GM12878 (cell line): Measurements from ENCODE around the gene OVCA2. TPM values are rescaled to one million over a fixed set of nuclear protein-coding genes. Genes with fewer than 3 reads are reported as not detected.

Experiments used
- BHLHE40 ChIP-seq, 2 experiments: fragments of 450-650 bp in 1 of 2; IDR thresholded peaks; 2 replicates each; pipeline ENCODE4 v1.6.1; 2011 to 2017; ENCODE audit warnings: low read depth in 2 of 2, borderline replicate concordance in 1 of 2, improper control_type of control experiment in 1 of 2, low read length in 1 of 2, mild to moderate bottlenecking in 1 of 2
- EP300 ChIP-seq, 2 experiments: fragments of 150-350 bp in 1 of 2; IDR thresholded peaks; 2 replicates each; pipeline ENCODE4 v1.6.1; 2011 to 2012; ENCODE audit warnings: low read depth in 2 of 2, low read length in 2 of 2, borderline replicate concordance in 1 of 2, improper control_type of control experiment in 1 of 2, inconsistent platforms in 1 of 2; ENCODE audit not compliant: control insufficient read depth in 1 of 2
- FOXK2 ChIP-seq: fragments of 450-650 bp; IDR thresholded peaks from 2 replicates; pipeline ENCODE4 v1.6.1; 2017; ENCODE audit warnings: mild to moderate bottlenecking, moderate library complexity
- HDGF ChIP-seq: fragments of 450-650 bp; IDR thresholded peaks from 2 replicates; pipeline ENCODE4 v1.6.1; 2016; ENCODE audit warnings: antibody characterized with exemption
- IRF5 ChIP-seq: fragments of 450-650 bp; IDR thresholded peaks from 2 replicates; pipeline ENCODE4 v1.6.1; 2017; ENCODE audit warnings: borderline replicate concordance
- NFIC ChIP-seq: IDR thresholded peaks from 2 replicates; pipeline ENCODE4 v1.6.1; 2012; ENCODE audit warnings: low read depth, mild to moderate bottlenecking, inconsistent platforms, low read length, moderate library complexity
- NKRF ChIP-seq: fragments of 450-650 bp; conservative IDR thresholded peaks from 2 replicates; pipeline ENCODE4 v1.6.1; 2017; ENCODE audit warnings: mild to moderate bottlenecking, moderate library complexity
- polyA plus RNA-seq, 11 experiments: library from polyadenylated mRNA; depleted of rRNA in 4 of 11; unstranded in 6 of 11; stranded (reverse) in 5 of 11; fragments of >200 nt; fragmentation: Nextera tagmentation in 4 of 11; fragmentation: Illumina TruSeq in 1 of 11; extraction: Ambion mirVana in 4 of 11; extraction: Trizol in 1 of 11; gene quantifications; 1 replicate in 1 of 11; 2 replicates in 10 of 11; pipeline versions ENCODE4 v1.2.1 to v1.2.3, GENCODE V29; 2011 to 2016; ENCODE audit warnings: inconsistent platforms in 2 of 11, missing spikeins in 2 of 11, low read depth in 1 of 11
- total RNA-seq, 4 experiments: library from RNA; depleted of rRNA in 3 of 4; stranded (reverse); fragments of >200 nt in 3 of 4; fragmentation: Illumina TruSeq in 1 of 4; extraction: Trizol in 1 of 4; gene quantifications; 2 replicates each; pipeline versions ENCODE4 v1.2.1 to v1.2.3, GENCODE V29; 2013 to 2021

Gene OVCA2
- total and polyA plus RNA-seq, 10 of the 15 experiments (the other 5 are each of a cell fraction or from before 2014, with no cell fraction given), result 6.1 to 75.3 (median 40.7) TPM

GRCh38 chr17:2057760-2058585 is 16.2 kb downstream of the OVCA2 start (continued):
- peak; percentile 52 to 85; a peak in 3 of 4 replicates for TF ChIP-seq BHLHE40 (IDR thresholded peaks at IDR 0.05; ENCODE audit: borderline replicate concordance in 1 of 2, low read depth in 2 of 2, low read length in 1 of 2)
- TF ChIP-seq NKRF, result 0 out of 2 replicates have a peak, but pooled peaks have one; percentile 68
- no peak for TF ChIP-seq FOXK2
- TF ChIP-seq EP300 (IDR thresholded peaks at IDR 0.05; ENCODE audit: borderline replicate concordance in 1 of 2, control insufficient read depth in 1 of 2, low read depth in 2 of 2, low read length in 2 of 2), result 0 out of 4 replicates have a peak, but pooled peaks of 1 of the 2 experiments have one; percentile 27
- no peak for TF ChIP-seq NFIC
- peak; percentile 69; the same call in 1 of the 2 replicates for TF ChIP-seq HDGF
- TF ChIP-seq IRF5, result no peak
